Bone marrow (tissue), 2 donors: ENCODE results near the gene LYPD6.

Experiments used
- DNase-seq, 2 donors: peaks; one replicate each; lab custom pipeline; 2025; lab: John Stamatoyannopoulos, UW

Gene LYPD6

GRCh38 chr2:149348291-149348690 is 17.9 kb downstream of the LYPD6 start:
- no peak for DNase-seq

- DNase-seq: no peak
Measured at GRCh38 chr2:149353421-149353820, 23.0 kb downstream of the LYPD6 start.

GRCh38 chr2:149355716-149356422 is 25.5 kb downstream of the LYPD6 start:
- no peak for DNase-seq

GRCh38 chr2:149357058-149357457 is 26.7 kb downstream of the LYPD6 start:
- DNase-seq: no peak

DNA sequence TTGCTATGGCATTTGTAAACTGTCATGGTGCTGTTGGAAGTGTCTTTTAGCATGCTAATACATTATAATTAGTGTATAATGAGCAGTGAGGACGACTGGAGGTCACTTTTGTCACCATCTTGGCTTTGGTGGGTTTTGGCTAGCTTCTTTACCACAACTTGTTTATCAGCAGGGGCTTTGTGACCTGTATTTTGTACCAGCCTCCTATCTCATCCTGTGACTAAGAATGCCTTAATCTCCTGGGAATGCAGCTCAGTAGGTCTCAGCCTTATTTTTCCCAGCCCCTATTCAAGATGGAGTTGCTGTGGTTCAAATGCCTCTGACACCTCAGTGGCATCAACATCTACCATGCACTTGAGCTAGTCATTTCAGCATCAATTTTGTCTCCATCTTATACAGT is 29.7 kb downstream of the LYPD6 start:
- no peak for DNase-seq

GRCh38 chr2:149363958-149364357 is 33.6 kb downstream of the LYPD6 start:
- DNase-seq: no peak

DNA sequence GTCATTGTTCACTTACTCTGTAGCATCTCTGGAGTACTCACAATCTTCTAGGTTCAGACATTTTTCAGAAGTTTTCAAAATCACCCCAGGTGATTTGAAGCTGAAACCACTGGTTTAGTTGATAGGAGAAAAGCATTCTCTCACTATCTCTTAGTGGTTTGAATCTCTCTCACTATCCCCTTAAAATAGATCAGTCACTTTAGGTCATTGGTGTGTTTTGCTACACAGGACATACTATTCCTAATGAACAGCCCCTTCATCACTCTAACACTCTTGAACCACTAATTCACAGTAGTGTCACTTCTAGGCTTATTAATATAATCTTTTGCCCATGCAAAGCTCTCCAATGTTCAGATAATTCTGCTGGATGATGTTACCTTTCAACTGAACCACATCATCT is 34.5 kb downstream of the LYPD6 start:
- DNase-seq: no peak

- no peak for DNase-seq
Measured at GRCh38 chr2:149365931-149366583, 35.7 kb downstream of the LYPD6 start.

DNA sequence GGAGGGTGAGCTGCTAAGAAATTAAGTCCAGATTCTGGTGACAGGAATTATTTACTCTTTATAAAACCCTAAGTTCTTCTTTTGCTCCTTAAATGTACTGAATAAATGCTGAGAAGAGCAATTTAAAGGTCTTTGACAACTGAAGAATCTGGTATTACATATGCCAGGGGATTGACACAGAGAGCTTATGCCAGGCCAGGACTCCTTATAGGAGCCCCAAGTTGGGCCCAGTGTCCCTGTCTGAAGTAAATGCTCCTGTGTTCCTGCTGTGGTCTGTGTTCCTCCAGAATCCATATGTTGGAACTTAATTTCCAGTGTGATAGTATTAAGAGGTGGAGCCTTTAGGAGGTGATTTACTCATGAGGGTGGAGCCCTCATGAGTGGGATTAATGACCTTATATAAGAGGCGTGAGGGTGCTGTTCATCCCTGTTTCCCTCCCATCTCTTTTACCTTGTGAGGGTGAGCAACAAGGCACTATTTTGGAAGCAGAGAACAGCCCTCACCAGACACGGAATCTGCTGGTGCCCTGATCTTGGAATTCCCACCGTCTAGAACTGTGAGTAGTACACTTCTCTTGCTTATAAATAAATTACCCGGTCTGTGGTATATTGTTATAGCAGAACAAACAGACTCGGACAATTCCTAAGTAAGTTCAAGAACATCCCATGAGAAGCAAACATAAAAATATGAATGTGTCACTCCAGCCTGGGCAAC is 39.8 kb downstream of the LYPD6 start:
- no peak for DNase-seq

GRCh38 chr2:149371476-149371875 is 41.1 kb downstream of the LYPD6 start:
- no peak for DNase-seq

- no peak for DNase-seq
Measured at GRCh38 chr2:149375801-149376361, 45.5 kb downstream of the LYPD6 start.

DNA sequence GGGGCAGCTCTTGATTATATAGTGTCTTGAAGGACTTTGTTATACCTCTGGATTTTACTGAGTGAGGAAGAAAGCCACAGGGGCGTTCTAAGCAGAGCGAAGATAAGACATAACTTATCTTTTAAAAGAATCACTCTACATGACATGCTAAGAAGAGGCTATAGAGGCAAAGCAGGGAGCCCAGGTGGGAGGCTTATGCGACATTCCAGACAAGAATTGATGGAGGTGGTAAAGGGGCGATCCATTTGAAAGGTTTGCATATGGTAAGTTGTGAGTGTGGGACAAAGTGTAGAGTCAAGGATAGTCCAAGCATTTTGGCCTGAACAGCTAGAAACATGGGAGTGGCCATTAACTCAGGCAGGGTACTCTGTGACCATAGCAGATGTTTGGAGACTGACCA is 49.8 kb downstream of the LYPD6 start:
- no peak for DNase-seq

DNA sequence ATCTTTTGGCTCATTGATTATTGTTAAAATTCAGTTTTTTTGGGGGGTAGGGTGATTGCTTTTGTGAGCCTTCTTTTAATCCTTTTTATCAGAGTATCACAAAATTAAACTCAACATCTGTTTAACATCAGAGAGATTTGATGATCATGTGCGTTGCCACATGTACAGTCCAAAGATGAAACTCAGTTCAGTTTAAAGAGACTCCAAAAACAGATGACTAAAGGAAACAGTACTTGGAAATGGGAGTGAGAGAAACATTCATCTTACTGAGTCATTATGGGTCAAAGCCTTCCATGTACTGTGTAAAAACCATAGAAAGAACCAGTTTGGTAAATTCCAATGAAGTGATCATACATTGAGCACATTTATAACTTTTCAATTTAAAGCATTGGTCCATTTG is 53.0 kb downstream of the LYPD6 start:
- no peak for DNase-seq

DNA sequence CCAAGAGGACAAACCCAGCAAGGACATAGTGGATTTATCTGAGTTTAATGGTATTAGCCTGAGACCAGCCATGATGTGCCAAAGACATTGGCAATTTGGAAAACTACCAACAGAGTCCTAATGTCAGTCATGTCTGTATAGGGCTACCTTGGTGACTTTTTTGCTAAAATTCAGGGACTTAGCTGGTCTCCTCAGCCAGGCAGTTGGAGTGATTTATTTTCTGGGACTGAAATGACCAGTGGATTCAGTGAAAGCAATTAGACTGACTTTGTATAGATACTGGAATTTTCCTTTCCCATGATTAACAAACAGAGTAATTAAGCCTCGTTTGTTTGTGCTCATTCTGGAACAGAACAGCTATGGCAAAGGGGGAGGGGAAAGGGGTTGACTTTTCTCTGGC is 55.0 kb downstream of the LYPD6 start:
- no peak for DNase-seq

DNA sequence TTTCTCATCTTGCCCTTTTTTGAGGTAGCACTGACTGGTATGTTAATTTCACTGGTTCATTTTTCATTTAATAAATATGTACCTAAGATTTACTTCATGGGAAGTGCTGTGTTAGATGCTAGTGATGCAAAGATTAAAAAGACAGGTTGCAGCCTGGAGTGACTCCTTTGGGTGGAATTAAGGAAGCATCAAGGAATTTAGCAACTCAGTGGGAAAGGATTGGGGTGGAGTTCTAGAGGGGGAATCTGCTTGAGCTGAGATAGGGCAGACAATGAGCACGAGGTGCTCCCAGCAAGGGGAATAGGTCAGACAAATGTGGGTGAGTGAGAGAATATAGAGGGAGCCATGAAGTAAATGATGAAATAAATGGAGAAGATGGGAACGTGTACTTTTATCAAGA is 57.0 kb downstream of the LYPD6 start:
- no peak for DNase-seq

- DNase-seq: no peak
Measured at GRCh38 chr2:149388120-149388816, 57.9 kb downstream of the LYPD6 start.

DNA sequence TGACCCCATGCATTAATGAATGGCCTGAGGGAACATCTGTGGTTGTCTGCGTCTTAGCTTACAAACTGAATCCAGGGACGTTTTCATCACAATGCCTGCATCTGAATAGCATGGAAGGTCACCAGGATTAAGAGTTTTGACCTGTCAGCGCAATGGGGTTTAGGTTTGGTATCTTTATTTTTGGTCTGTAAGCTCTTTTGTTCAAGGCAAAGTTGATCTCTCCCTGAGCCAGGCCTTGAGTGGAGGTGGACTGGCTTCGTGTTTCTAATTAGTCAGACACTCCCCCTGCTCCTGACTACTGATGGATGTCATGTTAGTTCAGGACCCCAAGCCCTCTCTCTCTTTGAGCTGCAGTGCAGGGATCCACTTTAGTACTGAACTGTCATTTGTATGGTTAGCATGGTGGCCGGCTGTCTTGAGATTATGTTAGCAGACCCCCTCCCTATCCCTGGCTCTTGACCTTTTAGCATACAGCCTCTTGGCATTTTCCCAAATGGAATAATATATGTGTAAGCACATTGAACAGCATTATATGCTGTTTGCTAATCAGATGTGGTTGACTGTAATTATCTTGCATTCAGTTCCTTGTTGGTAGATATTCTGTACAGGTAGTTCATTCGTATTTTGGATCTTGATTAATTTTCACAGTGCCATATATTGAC is 59.2 kb downstream of the LYPD6 start:
- DNase-seq: no peak

- no peak for DNase-seq
Measured at GRCh38 chr2:149393614-149394013, 63.2 kb downstream of the LYPD6 start.

- DNase-seq: no peak
Measured at GRCh38 chr2:149394864-149395263, 64.5 kb downstream of the LYPD6 start.

DNA sequence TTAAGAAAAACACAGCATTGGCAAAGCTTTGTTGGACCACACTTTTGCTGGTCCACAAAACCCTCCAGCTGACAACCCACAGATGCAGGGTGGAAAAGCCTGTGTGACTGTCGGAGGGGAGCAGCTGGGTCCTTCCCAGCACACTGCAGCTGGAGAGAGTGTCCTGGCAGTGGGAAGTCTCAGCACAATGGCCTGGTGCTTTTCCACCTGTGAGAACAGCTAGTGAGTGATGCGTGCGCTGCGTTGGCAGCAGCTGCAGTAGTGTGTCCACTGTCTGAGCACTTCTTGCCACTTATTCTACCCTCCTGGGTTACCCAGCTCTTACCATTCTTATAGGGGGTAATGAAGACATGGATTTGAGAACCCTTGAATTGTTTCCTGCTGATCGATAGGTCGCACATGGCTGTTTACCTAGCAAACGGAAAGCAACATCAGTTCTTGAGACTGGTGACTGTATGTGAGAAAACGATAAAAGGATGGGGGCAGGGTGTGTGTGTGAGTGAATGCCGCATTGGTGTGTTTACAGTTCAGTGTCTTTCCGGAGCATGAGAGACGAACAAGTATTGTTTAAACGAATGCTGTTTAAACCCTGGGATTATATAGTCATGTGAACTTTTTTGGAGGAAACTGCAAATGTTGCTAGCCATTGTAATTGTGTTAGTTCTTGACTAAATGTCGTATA is 69.7 kb downstream of the LYPD6 start:
- no peak for DNase-seq

DNA sequence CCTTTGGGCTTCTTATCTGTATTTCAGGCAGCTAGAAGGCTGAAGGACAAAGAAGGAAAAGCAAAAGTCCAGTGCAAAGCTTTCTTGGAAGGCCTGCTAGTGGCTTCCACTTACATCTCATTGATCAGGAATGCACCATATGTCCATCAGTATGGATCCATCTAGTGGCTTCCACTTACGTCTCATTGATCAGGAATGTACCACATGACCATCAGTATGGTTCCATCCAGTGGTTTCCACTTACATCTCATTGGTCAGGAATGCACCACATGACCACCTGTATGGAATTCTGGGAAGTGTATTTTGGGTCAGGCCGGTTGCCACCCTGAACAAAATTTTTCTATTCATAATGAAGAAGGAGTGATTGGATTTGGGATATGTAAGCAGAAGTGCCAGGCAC is 70.6 kb downstream of the LYPD6 start:
- DNase-seq: no peak
